ENCODE measurements around the gene RAB11FIP2.

- TF ChIP-seq CTCF (conservative IDR thresholded peaks at IDR 0.05; ENCODE audit: low read length) (no peak), EZH2phosphoT487 (IDR thresholded peaks at IDR 0.05; ENCODE audit: borderline replicate concordance) (no peak)
Observed at GRCh38 chr10:118034791-118035261, 11.9 kb downstream of the RAB11FIP2 start.

Data from Loucy (cell line).